Loucy (cell line): ENCODE results near the gene RPL15.

Experiments used
- H2AFZ ChIP-seq: fragments of 200-600 bp; sonication (generic); 2 replicates; pipeline ENCODE4 v1.6.0; 2016; ENCODE audit warnings: antibody characterized with exemption, mild to moderate bottlenecking, low read length, moderate library complexity
- H3F3A ChIP-seq: fragments of 200-600 bp; 2 replicates; pipeline ENCODE4 v1.6.0; 2016; ENCODE audit warnings: antibody characterized with exemption, low read depth, mild to moderate bottlenecking
- H3K27me3 ChIP-seq: fragments of 200-600 bp; sonication (generic); 2 replicates; pipeline ENCODE4 v1.6.1; 2014; ENCODE audit warnings: low read length, mild to moderate bottlenecking; ENCODE audit not compliant: insufficient read depth, poor library complexity, severe bottlenecking
- H3K36me3 ChIP-seq: fragments of 200-600 bp; sonication (generic); 2 replicates; pipeline ENCODE4 v1.6.1; 2016; ENCODE audit warnings: low read length; ENCODE audit not compliant: insufficient read depth
- H3K4me1 ChIP-seq: fragments of 200-600 bp; sonication (generic); 2 replicates; pipeline ENCODE4 v1.5.1; 2014; ENCODE audit warnings: low read length, mild to moderate bottlenecking; ENCODE audit not compliant: insufficient read depth, poor library complexity, severe bottlenecking
- H3K4me2 ChIP-seq: fragments of 200-600 bp; sonication (generic); 2 replicates; pipeline ENCODE4 v1.6.0; 2014; ENCODE audit warnings: antibody characterized with exemption, low read length, low read depth, mild to moderate bottlenecking; ENCODE audit not compliant: poor library complexity, severe bottlenecking
- H3K4me3 ChIP-seq: fragments of 200-600 bp; sonication (generic); 2 replicates; pipeline ENCODE4 v1.5.1; 2014; ENCODE audit warnings: low read length, mild to moderate bottlenecking, mixed read lengths; ENCODE audit not compliant: poor library complexity, severe bottlenecking
- H3K79me2 ChIP-seq: fragments of 200-600 bp; sonication (generic); 2 replicates; pipeline ENCODE4 v1.6.1; 2014; ENCODE audit warnings: low read length; ENCODE audit not compliant: insufficient read depth
- H3K9ac ChIP-seq: fragments of 200-600 bp; sonication (generic); 2 replicates; pipeline ENCODE4 v1.6.0; 2014; ENCODE audit warnings: mild to moderate bottlenecking, low read depth, low read length, moderate library complexity; ENCODE audit not compliant: poor library complexity, severe bottlenecking
- H3K9me2 ChIP-seq: fragments of 200-600 bp; sonication (generic); replicated peaks from 2 replicates; pipeline ENCODE4 v1.6.1; 2016; ENCODE audit warnings: low read depth, low read length, mixed read lengths
- H3K9me3 ChIP-seq: fragments of 200-600 bp; sonication (generic); 2 replicates; pipeline ENCODE4 v1.6.1; 2014; ENCODE audit warnings: mild to moderate bottlenecking, antibody characterized with exemption, low read length, low read depth; ENCODE audit not compliant: insufficient read depth
- H4K20me1 ChIP-seq: fragments of 200-600 bp; sonication (generic); 2 replicates; pipeline ENCODE4 v1.6.0; 2014; ENCODE audit warnings: antibody characterized with exemption, low read length, mild to moderate bottlenecking; ENCODE audit not compliant: insufficient read depth, poor library complexity, severe bottlenecking
- CTCF ChIP-seq: fragments of 200-600 bp; sonication (generic); conservative IDR thresholded peaks from 2 replicates; pipeline ENCODE4 v1.5.1; 2014; ENCODE audit warnings: mild to moderate bottlenecking, antibody characterized with exemption, low read length
- EZH2phosphoT487 ChIP-seq: fragments of 200-600 bp; IDR thresholded peaks from 2 replicates; pipeline ENCODE4 v1.6.1; 2018; ENCODE audit warnings: antibody characterized with exemption, mild to moderate bottlenecking, moderate library complexity, borderline replicate concordance

The RPL15 gene

GRCh38 chr3:23964537-23965235, 47.8 kb downstream of the RPL15 start:
- Histone ChIP-seq H3K9me2 (no peaks in the 10 kb centered on the region), H3K4me1 (no peaks in the 10 kb centered on the region), H3K27me3 (no peaks in the 10 kb centered on the region), H3F3A (no peaks in the 10 kb centered on the region), H3K4me3 (no peak overlapping the region), H2AFZ (no peak overlapping the region), H3K4me2 (no peak overlapping the region), H3K36me3 (peaks cover 26% of the 10 kb centered on the region; the same call in 1 of the 2 replicates), H3K9me3 (no peaks in the 10 kb centered on the region), H3K9ac (no peak overlapping the region), H4K20me1 (no peaks in the 10 kb centered on the region), H3K79me2 (no peaks in the 10 kb centered on the region)
- TF ChIP-seq EZH2phosphoT487, result no peak
- no peak for TF ChIP-seq CTCF

- TF ChIP-seq CTCF (no peak), EZH2phosphoT487 (no peak)
- Histone ChIP-seq H3K9ac (no peak overlapping the region), H3K9me2 (no peaks in the 10 kb centered on the region), H3K4me2 (no peak overlapping the region), H3K9me3 (no peaks in the 10 kb centered on the region), H3K4me3 (no peak overlapping the region), H3K79me2 (no peaks in the 10 kb centered on the region), H3K36me3 (peaks cover 26% of the 10 kb centered on the region; the same call in 1 of the 2 replicates), H2AFZ (no peak overlapping the region), H3F3A (no peaks in the 10 kb centered on the region), H3K4me1 (no peaks in the 10 kb centered on the region), H4K20me1 (no peaks in the 10 kb centered on the region), H3K27me3 (no peaks in the 10 kb centered on the region)
Observed at GRCh38 chr3:23966328-23966727, 49.4 kb downstream of the RPL15 start.

- no peaks in the 10 kb centered on the region for H3K9me3 ChIP-seq
- H3K9me2 ChIP-seq, result no peaks in the 10 kb centered on the region
- no peaks in the 10 kb centered on the region for H3K79me2 ChIP-seq
- H4K20me1 ChIP-seq, result no peaks in the 10 kb centered on the region
- H3K4me1 ChIP-seq, result no peaks in the 10 kb centered on the region
- H3F3A ChIP-seq, result no peaks in the 10 kb centered on the region
- peaks cover 14% of the 10 kb centered on the region; the same call in 1 of the 2 replicates for H3K36me3 ChIP-seq
- no peak overlapping the region for H3K9ac ChIP-seq
- no peak overlapping the region for H3K4me2 ChIP-seq
- no peak overlapping the region for H3K4me3 ChIP-seq
- H3K27me3 ChIP-seq, result no peaks in the 10 kb centered on the region
- no peak overlapping the region for H2AFZ ChIP-seq
- no peak for TF ChIP-seq CTCF
- no peak for TF ChIP-seq EZH2phosphoT487
Observed at GRCh38 chr3:23968463-23969184, 51.7 kb downstream of the RPL15 start.
